Lower leg skin (tissue), 4 donors: ENCODE measurements around the gene SETD4. TPM values are rescaled to one million over a fixed set of nuclear protein-coding genes. Genes with fewer than 3 reads are reported as not detected.

Experiments used
- DNase-seq, 2 donors: peaks; one replicate each; pipeline ENCODE4 v3.0.0-alpha.2; 2019; ENCODE audit warnings: low spot score in 2 of 2
- H3K4me3 ChIP-seq: fragments of 200-600 bp; sonication (generic); 2 replicates; pipeline ENCODE4 v1.5.1; 2017; ENCODE audit warnings: mild to moderate bottlenecking, low read depth; ENCODE audit not compliant: poor library complexity, severe bottlenecking
- CTCF ChIP-seq, 3 donors: fragments of 450-650 bp; IDR thresholded peaks; one replicate each; pipeline ENCODE4 v1.5.1; 2016; ENCODE audit warnings: antibody characterized with exemption in 3 of 3, mild to moderate bottlenecking in 3 of 3, moderate library complexity in 2 of 3
- POLR2A ChIP-seq, 2 donors: fragments of 450-650 bp; IDR thresholded peaks; one replicate each; pipeline ENCODE4 v1.6.1; 2016 to 2017; ENCODE audit warnings: antibody characterized with exemption in 2 of 2, mild to moderate bottlenecking in 1 of 2, moderate library complexity in 1 of 2
- WGBS, 2 donors: methylation state at CpG; one replicate each; pipeline ENCODE4 v1.1.5; 2018; 5-methylcytosine and 5-hydroxymethylcytosine counted together
- intact Hi-C: fragments of 100-400 bp; cut with DNase I; formaldehyde crosslinking; loops from one replicate; pipeline ENCODE4 v1.15.0; 2023; ENCODE audit warnings: low total_unique reads
- total RNA-seq, 4 donors: library from RNA; depleted of rRNA; stranded (reverse); fragments of >200 nt; gene quantifications; one replicate each; pipeline ENCODE4 v1.1.0, GENCODE V29; 2016

The SETD4 gene
- total RNA-seq, 4 donors from 2014 or later, result 21.1 to 41.6 (median 30.1) TPM

- TF ChIP-seq POLR2A (IDR thresholded peaks at IDR 0.05) (no peak), CTCF (IDR thresholded peaks at IDR 0.05) (no peak)
- intact Hi-C loops, result no loop called here
- H3K4me3 ChIP-seq, result no peak overlapping the region
- no peak for DNase-seq
- WGBS, 2 donors, result 71 to 72% methylated on average over 5 of the region's 5 CpGs
Measured at GRCh38 chr21:36015045-36015444, 45.3 kb downstream of the SETD4 start.

GRCh38 chr21:36010801-36011200 is 49.5 kb downstream of the SETD4 start:
- DNase-seq, result no peak
- 62 to 67% methylated on average over 2 of the region's 2 CpGs for WGBS, 2 donors
- intact Hi-C loops, result no loop called here
- TF ChIP-seq CTCF (IDR thresholded peaks at IDR 0.05), result no peak
- no peak for TF ChIP-seq POLR2A (IDR thresholded peaks at IDR 0.05)
- H3K4me3 ChIP-seq, result no peak overlapping the region

DNA sequence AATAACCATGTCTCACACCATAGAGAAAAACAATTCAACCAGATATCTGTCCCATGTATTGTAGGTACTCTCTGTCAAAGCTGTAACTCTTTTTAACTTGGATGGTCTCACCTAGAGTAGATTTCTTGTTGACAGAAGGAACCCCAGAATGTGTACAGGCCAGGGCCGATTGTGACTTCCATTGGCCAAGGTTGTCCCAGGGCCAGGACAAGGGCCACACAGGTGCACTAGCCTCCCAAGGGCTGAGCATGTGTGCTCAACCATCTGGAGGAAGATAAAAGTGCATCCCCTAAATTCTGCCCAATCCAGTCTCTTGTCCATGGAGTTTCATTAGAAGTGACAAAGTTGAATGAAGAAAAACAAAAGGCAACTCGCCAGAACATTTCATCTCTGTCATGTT is 51.8 kb downstream of the SETD4 start:
- no peak for TF ChIP-seq CTCF (IDR thresholded peaks at IDR 0.05)
- no peak for TF ChIP-seq POLR2A (IDR thresholded peaks at IDR 0.05)
- DNase-seq, result peak in 1 of 2 donors; percentile 65
- 85 to 91% methylated on average over 2 of the region's 2 CpGs for WGBS, 2 donors
- intact Hi-C loops, result no loop called here
- no peak overlapping the region for H3K4me3 ChIP-seq

DNA sequence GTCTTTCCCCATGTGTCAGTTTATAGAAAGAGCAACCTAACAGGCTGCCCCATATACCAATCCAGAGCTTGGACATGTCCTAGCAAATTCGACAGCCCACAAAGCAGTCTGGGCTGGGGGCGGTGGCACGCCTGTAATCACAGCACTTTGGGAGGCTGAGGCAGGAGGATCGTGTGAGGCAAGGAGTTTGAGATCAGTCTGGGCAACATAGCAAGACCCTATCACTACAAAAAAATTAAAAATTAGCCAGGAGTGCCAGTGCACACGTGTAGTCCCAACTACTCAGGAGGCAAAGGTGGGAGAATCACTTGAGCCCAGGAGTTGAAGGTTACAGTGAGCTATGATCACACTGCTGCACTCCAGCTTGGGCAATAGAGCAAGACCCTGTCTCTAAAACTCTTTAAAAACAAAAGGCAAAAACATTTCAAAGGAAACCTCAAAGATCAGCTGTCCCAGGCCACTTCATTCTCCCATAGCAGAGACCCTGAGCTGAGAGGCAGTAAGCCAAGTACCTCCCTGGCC is 54.4 kb downstream of the SETD4 start:
- H3K4me3 ChIP-seq, result no peak overlapping the region
- peak in 1 of 2 donors; percentile 42 for DNase-seq
- no peak for TF ChIP-seq POLR2A (IDR thresholded peaks at IDR 0.05)
- no peak for TF ChIP-seq CTCF (IDR thresholded peaks at IDR 0.05)
- intact Hi-C loops, result no loop called here
- WGBS, 2 donors, result 95 to 96% methylated on average over 5 of the region's 5 CpGs

GRCh38 chr21:36005018-36005417 is 55.3 kb downstream of the SETD4 start:
- H3K4me3 ChIP-seq, result no peak overlapping the region
- TF ChIP-seq POLR2A (IDR thresholded peaks at IDR 0.05), result no peak
- no peak for TF ChIP-seq CTCF (IDR thresholded peaks at IDR 0.05)
- intact Hi-C loops, result no loop called here
- 73 to 75% methylated on average over 14 to 17 of the region's 17 CpGs for WGBS, 2 donors
- peak in 1 of 2 donors; percentile 88 for DNase-seq

DNA sequence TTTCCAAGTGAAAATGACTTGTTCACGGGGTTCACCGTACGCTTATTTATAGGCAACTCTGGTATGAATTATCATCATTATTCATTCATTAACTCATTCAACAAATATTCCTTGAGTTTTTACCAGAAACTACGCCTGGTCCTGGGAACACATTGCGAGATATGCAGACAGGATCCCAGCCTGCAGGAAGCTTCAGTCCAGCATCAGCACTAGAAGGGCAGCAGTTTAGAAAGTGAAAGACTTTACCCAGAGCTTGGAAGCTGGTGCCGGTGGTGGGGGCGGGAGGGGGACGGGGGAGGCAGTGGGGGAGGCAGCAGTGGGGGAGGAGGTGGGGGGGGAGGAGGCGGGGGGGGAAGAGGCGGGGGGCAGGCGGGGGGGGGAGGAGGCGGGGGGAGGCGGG is 55.9 kb downstream of the SETD4 start:
- TF ChIP-seq CTCF (IDR thresholded peaks at IDR 0.05) (no peak), POLR2A (IDR thresholded peaks at IDR 0.05) (no peak)
- WGBS, 2 donors, result 40 to 69% methylated on average over 5 of the region's 13 CpGs

More for the DNA sequence above, 55.9 kb downstream of the SETD4 start:
- intact Hi-C loops, result no loop called here
- no peak overlapping the region for H3K4me3 ChIP-seq
- DNase-seq, result peak in 1 of 2 donors; percentile 18
